Measurements from ENCODE around the gene ARHGAP45.
A peak's percentile ranks its signal among the peaks of the same experiment; 100 is the strongest.

Gene ARHGAP45

GRCh38 chr19:1070576-1070930 lies 3.6 kb downstream of the ARHGAP45 start:
- DNase-seq (ENCODE audit: low spot score) = no peak

- DNase-seq (ENCODE audit: low spot score) = no peak
Observed at GRCh38 chr19:1070931-1071791, 4.2 kb downstream of the ARHGAP45 start.

- no peak for DNase-seq (ENCODE audit: low spot score)
Observed at GRCh38 chr19:1072371-1073015, 5.5 kb downstream of the ARHGAP45 start.

GRCh38 chr19:1073063-1073955 lies 6.3 kb downstream of the ARHGAP45 start:
- DNase-seq (ENCODE audit: low spot score) = no peak

GRCh38 chr19:1073956-1074517 lies 7.1 kb downstream of the ARHGAP45 start:
- no peak for DNase-seq (ENCODE audit: low spot score)

- peak; percentile 84 for DNase-seq (ENCODE audit: low spot score)
Observed at GRCh38 chr19:1074544-1075283, 7.7 kb downstream of the ARHGAP45 start.

GRCh38 chr19:1076046-1076386 lies 9.0 kb downstream of the ARHGAP45 start:
- DNase-seq (ENCODE audit: low spot score) = no peak

GRCh38 chr19:1076951-1077350 lies 10.0 kb downstream of the ARHGAP45 start:
- peak; percentile 95 for DNase-seq (ENCODE audit: low spot score)

GRCh38 chr19:1079566-1080111 lies 12.7 kb downstream of the ARHGAP45 start:
- peak; percentile 84 for DNase-seq (ENCODE audit: low spot score)

- DNase-seq (ENCODE audit: low spot score) = no peak
Observed at GRCh38 chr19:1080360-1081161, 13.6 kb downstream of the ARHGAP45 start.

- no peak for DNase-seq (ENCODE audit: low spot score)
Observed at GRCh38 chr19:1081301-1082164, 14.6 kb downstream of the ARHGAP45 start.

- DNase-seq (ENCODE audit: low spot score) = peak; percentile 80
Observed at GRCh38 chr19:1082165-1082927, 15.4 kb downstream of the ARHGAP45 start.

GRCh38 chr19:1082928-1083816 lies 16.2 kb downstream of the ARHGAP45 start:
- DNase-seq (ENCODE audit: low spot score) = no peak

GRCh38 chr19:1084024-1084868 lies 17.3 kb downstream of the ARHGAP45 start:
- DNase-seq (ENCODE audit: low spot score) = no peak

- no peak for DNase-seq (ENCODE audit: low spot score)
Observed at GRCh38 chr19:1085053-1085658, 18.2 kb downstream of the ARHGAP45 start.

All from activated CD4-positive, alpha-beta T cell treated with anti-CD3 and anti-CD28 coated beads, Interleukin-2, Interleukin-4, amounts not matched to agents 100 ng/mL and 50 ng/mL, durations not matched to agents 16 hours and 8 hours (primary cell).